ENCODE data around the gene EIF3I.
A peak's percentile ranks its signal among the peaks of the same experiment; 100 is the strongest.

The EIF3I gene

GRCh38 chr1:32199043-32199716 lies 23.0 kb upstream of the EIF3I start:
- Histone ChIP-seq H2AFZ (ENCODE audit: insufficient read depth, low read length, poor library complexity) (no peak overlapping the region), H2AK5ac (ENCODE audit: low read length) (no peak overlapping the region), H3K4me3 (ENCODE audit: low read depth, low read length) (no peak overlapping the region), H3K18ac (ENCODE audit: low read length) (no peak overlapping the region), H3K23ac (ENCODE audit: low read length) (no peak overlapping the region), H3K9ac (ENCODE audit: low read length) (no peak overlapping the region), H3K4me1 (ENCODE audit: control insufficient read depth in 1 of 2, insufficient read depth in 2 of 2, low read length in 2 of 2) (peaks cover 6% of the 10 kb centered on the region in 2 experiments), H4K91ac (ENCODE audit: low read depth, low read length) (no peak overlapping the region), H3K4me2 (ENCODE audit: low read length) (no peak overlapping the region), H2BK12ac (ENCODE audit: low read length) (no peak overlapping the region), H2BK120ac (ENCODE audit: insufficient read depth, low read length, poor library complexity) (no peak overlapping the region), H4K8ac (ENCODE audit: low read depth, low read length) (no peak overlapping the region), H3K9me3 (ENCODE audit: insufficient read depth, low read depth, low read length) (no peaks in the 10 kb centered on the region), H3K27ac (ENCODE audit: low read depth, low read length) (no peak overlapping the region), H3K36me3 (ENCODE audit: control insufficient read depth in 1 of 2, insufficient read depth in 2 of 2, low read length in 2 of 2) (peaks cover 27 to 38% of the 10 kb centered on the region in 2 experiments), H2BK5ac (ENCODE audit: low read depth, low read length, poor library complexity) (no peak overlapping the region), H3K27me3 (ENCODE audit: insufficient read depth, low read length) (no peaks in the 10 kb centered on the region), H3K14ac (ENCODE audit: low read length) (no peak overlapping the region), H3K4ac (ENCODE audit: low read depth, low read length) (no peak overlapping the region), H4K12ac (ENCODE audit: low read depth, low read length) (no peak overlapping the region), H3K79me1 (ENCODE audit: low read length) (peaks cover 9% of the 10 kb centered on the region), H3K79me2 (ENCODE audit: control insufficient read depth, insufficient read depth, low read length, poor library complexity) (no peaks in the 10 kb centered on the region)
- no peak for DNase-seq
- no CpG with 5 or more reads among the region's 4 CpGs for WGBS (ENCODE audit: extremely low coverage, insufficient coverage, insufficient read length)

- WGBS (ENCODE audit: extremely low coverage, insufficient coverage, insufficient read length): no CpG with 5 or more reads among the region's 6 CpGs
These were observed 22.5 kb upstream of the EIF3I start for GRCh38 chr1:32199717-32200072.

GRCh38 chr1:32200226-32201010 lies 21.8 kb upstream of the EIF3I start, which contains the start of gene CCDC28B:
Gene CCDC28B, plus strand, starts transcription at chr1:32200595. Its CDS starts 1,341 bp downstream, at chr1:32201936.
- H4K8ac ChIP-seq (ENCODE audit: low read depth, low read length): peak within 1 kb of the TSS; percentile 32

More at GRCh38 chr1:32199717-32200072, 22.5 kb upstream of the EIF3I start:
- no peaks in the 10 kb centered on the region for H3K27me3 ChIP-seq (ENCODE audit: insufficient read depth, low read length)
- H2AFZ ChIP-seq (ENCODE audit: insufficient read depth, low read length, poor library complexity): no peak overlapping the region
- no peak overlapping the region for H3K4me3 ChIP-seq (ENCODE audit: low read depth, low read length)
- no peak overlapping the region for H2BK120ac ChIP-seq (ENCODE audit: insufficient read depth, low read length, poor library complexity)
- H3K9me3 ChIP-seq (ENCODE audit: insufficient read depth, low read depth, low read length): no peaks in the 10 kb centered on the region
- no peak overlapping the region for H4K12ac ChIP-seq (ENCODE audit: low read depth, low read length)
- peaks cover 9% of the 10 kb centered on the region for H3K79me1 ChIP-seq (ENCODE audit: low read length)
- no peak overlapping the region for H4K91ac ChIP-seq (ENCODE audit: low read depth, low read length)
- H3K79me2 ChIP-seq (ENCODE audit: control insufficient read depth, insufficient read depth, low read length, poor library complexity): no peaks in the 10 kb centered on the region
- no peak overlapping the region for H2AK5ac ChIP-seq (ENCODE audit: low read length)
- no peak overlapping the region for H3K4ac ChIP-seq (ENCODE audit: low read depth, low read length)
- no peak overlapping the region for H4K8ac ChIP-seq (ENCODE audit: low read depth, low read length)
- no peak overlapping the region for H3K18ac ChIP-seq (ENCODE audit: low read length)
- peak overlapping the region; percentile 94 for H3K4me2 ChIP-seq (ENCODE audit: low read length)
- H3K27ac ChIP-seq (ENCODE audit: low read depth, low read length): no peak overlapping the region
- peaks cover 6% of the 10 kb centered on the region in 2 experiments for H3K4me1 ChIP-seq (ENCODE audit: control insufficient read depth in 1 of 2, insufficient read depth in 2 of 2, low read length in 2 of 2)
- H3K36me3 ChIP-seq (ENCODE audit: control insufficient read depth in 1 of 2, insufficient read depth in 2 of 2, low read length in 2 of 2): peaks cover 25 to 33% of the 10 kb centered on the region in 2 experiments
- no peak overlapping the region for H3K23ac ChIP-seq (ENCODE audit: low read length)
- no peak overlapping the region for H2BK5ac ChIP-seq (ENCODE audit: low read depth, low read length, poor library complexity)
- H3K9ac ChIP-seq (ENCODE audit: low read length): no peak overlapping the region
- no peak overlapping the region for H2BK12ac ChIP-seq (ENCODE audit: low read length)
- H3K14ac ChIP-seq (ENCODE audit: low read length): no peak overlapping the region
- no peak for DNase-seq

GRCh38 chr1:32201011-32201855 lies 21.0 kb upstream of the EIF3I start:
- H3K4me2 ChIP-seq (ENCODE audit: low read length): peak overlapping the region; percentile 94
- WGBS (ENCODE audit: extremely low coverage, insufficient coverage, insufficient read length): no CpG with 5 or more reads among the region's 26 CpGs
- peaks cover 17% of the 10 kb centered on the region for H3K79me1 ChIP-seq (ENCODE audit: low read length)
- no peak overlapping the region for H2BK120ac ChIP-seq (ENCODE audit: insufficient read depth, low read length, poor library complexity)
- H2AFZ ChIP-seq (ENCODE audit: insufficient read depth, low read length, poor library complexity): no peak overlapping the region
- H4K8ac ChIP-seq (ENCODE audit: low read depth, low read length): peak overlapping the region; percentile 33
- H2AK5ac ChIP-seq (ENCODE audit: low read length): no peak overlapping the region
- no peak overlapping the region for H3K4ac ChIP-seq (ENCODE audit: low read depth, low read length)
- H4K91ac ChIP-seq (ENCODE audit: low read depth, low read length): no peak overlapping the region
- peaks cover 11 to 18% of the 10 kb centered on the region in 2 experiments for H3K36me3 ChIP-seq (ENCODE audit: control insufficient read depth in 1 of 2, insufficient read depth in 2 of 2, low read length in 2 of 2)
- H3K18ac ChIP-seq (ENCODE audit: low read length): no peak overlapping the region
- peak in 1 of 2 donors; percentile 34 for DNase-seq
- no peak overlapping the region for H3K23ac ChIP-seq (ENCODE audit: low read length)
- no peak overlapping the region for H3K14ac ChIP-seq (ENCODE audit: low read length)
- peak overlapping the region; percentile 7 for H3K9ac ChIP-seq (ENCODE audit: low read length)
- peaks cover 15% of the 10 kb centered on the region in 2 experiments for H3K4me1 ChIP-seq (ENCODE audit: control insufficient read depth in 1 of 2, insufficient read depth in 2 of 2, low read length in 2 of 2)
- H4K12ac ChIP-seq (ENCODE audit: low read depth, low read length): no peak overlapping the region
- peak overlapping the region; percentile 67 for H3K4me3 ChIP-seq (ENCODE audit: low read depth, low read length)
- no peaks in the 10 kb centered on the region for H3K27me3 ChIP-seq (ENCODE audit: insufficient read depth, low read length)
- no peaks in the 10 kb centered on the region for H3K9me3 ChIP-seq (ENCODE audit: insufficient read depth, low read depth, low read length)
- H2BK12ac ChIP-seq (ENCODE audit: low read length): no peak overlapping the region
- H3K79me2 ChIP-seq (ENCODE audit: control insufficient read depth, insufficient read depth, low read length, poor library complexity): peaks cover 4% of the 10 kb centered on the region
- no peak overlapping the region for H3K27ac ChIP-seq (ENCODE audit: low read depth, low read length)
- H2BK5ac ChIP-seq (ENCODE audit: low read depth, low read length, poor library complexity): no peak overlapping the region

More at GRCh38 chr1:32200226-32201010, 21.8 kb upstream of the EIF3I start, which contains the start of gene CCDC28B:
- Histone ChIP-seq H3K23ac (ENCODE audit: low read length) (no peak within 1 kb of the TSS), H2BK12ac (ENCODE audit: low read length) (no peak within 1 kb of the TSS), H2BK120ac (ENCODE audit: insufficient read depth, low read length, poor library complexity) (peak within 1 kb of the TSS; percentile 3), H3K9me3 (ENCODE audit: insufficient read depth, low read depth, low read length) (no peaks in the 10 kb centered on the region), H3K4me2 (ENCODE audit: low read length) (peak within 1 kb of the TSS; percentile 94), H3K36me3 (ENCODE audit: control insufficient read depth in 1 of 2, insufficient read depth in 2 of 2, low read length in 2 of 2) (peaks cover 17 to 25% of the 10 kb centered on the region in 2 experiments), H3K14ac (ENCODE audit: low read length) (no peak within 1 kb of the TSS), H2BK5ac (ENCODE audit: low read depth, low read length, poor library complexity) (no peak within 1 kb of the TSS), H3K79me1 (ENCODE audit: low read length) (peaks cover 13% of the 10 kb centered on the region), H2AK5ac (ENCODE audit: low read length) (no peak within 1 kb of the TSS), H3K9ac (ENCODE audit: low read length) (peak within 1 kb of the TSS; percentile 7), H3K18ac (ENCODE audit: low read length) (no peak within 1 kb of the TSS), H2AFZ (ENCODE audit: insufficient read depth, low read length, poor library complexity) (peak within 1 kb of the TSS; percentile 82), H3K4me1 (ENCODE audit: control insufficient read depth in 1 of 2, insufficient read depth in 2 of 2, low read length in 2 of 2) (peaks cover 10% of the 10 kb centered on the region in 2 experiments), H3K27ac (ENCODE audit: low read depth, low read length) (no peak within 1 kb of the TSS), H3K4me3 (ENCODE audit: low read depth, low read length) (peak within 1 kb of the TSS; percentile 67), H4K12ac (ENCODE audit: low read depth, low read length) (no peak within 1 kb of the TSS), H4K91ac (ENCODE audit: low read depth, low read length) (no peak within 1 kb of the TSS), H3K27me3 (ENCODE audit: insufficient read depth, low read length) (no peaks in the 10 kb centered on the region), H3K4ac (ENCODE audit: low read depth, low read length) (no peak within 1 kb of the TSS), H3K79me2 (ENCODE audit: control insufficient read depth, insufficient read depth, low read length, poor library complexity) (no peaks in the 10 kb centered on the region)
- DNase-seq: peak; percentile 49 to 50
- no CpG with 5 or more reads among the region's 34 CpGs for WGBS (ENCODE audit: extremely low coverage, insufficient coverage, insufficient read length)

Measured in trophoblast cell (in vitro differentiated cells and primary cell).